LHCN-M2 (cell line): ENCODE data around the gene SOX21. TPM values are rescaled to one million over a fixed set of nuclear protein-coding genes. Genes with fewer than 3 reads are reported as not detected.

Experiments used
- DNase-seq: peaks from one replicate; pipeline ENCODE4 v3.0.0-alpha.2; 2012; ENCODE audit warnings: low read depth
- total RNA-seq: library from RNA; depleted of rRNA; stranded (reverse); fragments of >200 nt; gene quantifications from 2 replicates; pipeline ENCODE4 v1.2.3, GENCODE V29; 2014

Gene SOX21
- total RNA-seq, 1 experiment from 2014 or later = not detected

- no peak for DNase-seq
These were observed 3.1 kb downstream of the SOX21 start for GRCh38 chr13:94709001-94709834.

GRCh38 chr13:94708031-94708859 is 4.1 kb downstream of the SOX21 start:
- no peak for DNase-seq

- DNase-seq = no peak
These were observed 4.8 kb downstream of the SOX21 start for GRCh38 chr13:94707400-94708021.

GRCh38 chr13:94706843-94707399 is 5.4 kb downstream of the SOX21 start:
- no peak for DNase-seq

GRCh38 chr13:94706101-94706842 is 6.1 kb downstream of the SOX21 start:
- DNase-seq = no peak

- DNase-seq = no peak
These were observed 7.0 kb downstream of the SOX21 start for GRCh38 chr13:94705081-94706030.

GRCh38 chr13:94704377-94705080 is 7.8 kb downstream of the SOX21 start:
- DNase-seq = no peak

GRCh38 chr13:94703721-94704314 is 8.5 kb downstream of the SOX21 start:
- no peak for DNase-seq

- DNase-seq = no peak
These were observed 9.1 kb downstream of the SOX21 start for GRCh38 chr13:94703271-94703670.

- no peak for DNase-seq
These were observed 9.9 kb downstream of the SOX21 start for GRCh38 chr13:94702181-94703041.

- DNase-seq = no peak
These were observed 10.8 kb downstream of the SOX21 start for GRCh38 chr13:94701313-94702180.

GRCh38 chr13:94700536-94700935 is 11.8 kb downstream of the SOX21 start:
- DNase-seq = no peak

- no peak for DNase-seq
These were observed 12.3 kb downstream of the SOX21 start for GRCh38 chr13:94700051-94700535.

GRCh38 chr13:94696171-94696570 is 16.2 kb downstream of the SOX21 start:
- no peak for DNase-seq

GRCh38 chr13:94692030-94692429 is 20.3 kb downstream of the SOX21 start:
- no peak for DNase-seq

- DNase-seq = no peak
These were observed 28.9 kb downstream of the SOX21 start for GRCh38 chr13:94683409-94683808.

GRCh38 chr13:94682229-94682628 is 30.1 kb downstream of the SOX21 start:
- no peak for DNase-seq
